SKM-1 (cell line): ENCODE results near the gene GATB.

ENCODE experiments used
- DNase-seq: peaks from one replicate; lab custom pipeline; 2025; ENCODE audit not compliant: unreplicated experiment; lab: John Stamatoyannopoulos, UW

The GATB gene

DNA sequence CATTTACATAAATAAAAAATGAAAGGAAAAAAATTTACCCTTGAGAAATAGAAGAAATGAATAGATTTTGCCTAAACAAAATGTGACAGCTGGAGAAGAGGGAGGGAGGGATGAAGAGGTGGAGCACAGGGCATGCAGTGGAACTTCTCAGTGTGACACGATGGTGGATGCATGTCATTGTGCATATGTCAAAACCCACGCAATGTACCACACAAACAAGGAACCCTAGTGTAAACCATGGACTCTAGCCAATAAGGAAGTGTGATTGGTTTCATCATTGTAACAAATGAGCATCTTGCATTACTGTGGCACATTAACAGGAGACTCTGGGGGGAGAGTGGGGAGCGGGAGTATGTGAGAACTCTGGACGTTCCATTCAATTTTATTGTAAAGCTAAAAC is 58.6 kb downstream of the GATB start:
- DNase-seq = no peak

GRCh38 chr4:151700566-151701316 is 60.1 kb downstream of the GATB start:
- DNase-seq = no peak

DNA sequence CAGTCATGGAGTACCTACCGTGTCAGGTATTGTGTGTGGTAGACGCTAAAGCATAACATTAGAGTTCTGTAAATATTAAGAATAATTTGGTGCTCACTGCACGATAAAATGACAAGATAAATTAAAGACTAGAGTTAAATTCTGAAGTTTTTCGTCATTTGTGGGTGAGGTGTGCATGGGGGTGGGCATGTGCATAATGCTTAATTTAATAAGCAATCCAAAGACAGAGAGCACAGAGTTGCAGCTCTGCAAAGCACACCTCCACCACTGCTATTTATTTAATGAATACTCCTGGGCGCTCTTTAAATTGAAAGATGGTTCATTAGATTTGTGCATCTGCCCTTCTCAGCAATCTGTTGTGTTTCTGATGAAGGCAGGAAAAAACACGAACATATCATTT is 62.6 kb downstream of the GATB start:
- no peak for DNase-seq

DNA sequence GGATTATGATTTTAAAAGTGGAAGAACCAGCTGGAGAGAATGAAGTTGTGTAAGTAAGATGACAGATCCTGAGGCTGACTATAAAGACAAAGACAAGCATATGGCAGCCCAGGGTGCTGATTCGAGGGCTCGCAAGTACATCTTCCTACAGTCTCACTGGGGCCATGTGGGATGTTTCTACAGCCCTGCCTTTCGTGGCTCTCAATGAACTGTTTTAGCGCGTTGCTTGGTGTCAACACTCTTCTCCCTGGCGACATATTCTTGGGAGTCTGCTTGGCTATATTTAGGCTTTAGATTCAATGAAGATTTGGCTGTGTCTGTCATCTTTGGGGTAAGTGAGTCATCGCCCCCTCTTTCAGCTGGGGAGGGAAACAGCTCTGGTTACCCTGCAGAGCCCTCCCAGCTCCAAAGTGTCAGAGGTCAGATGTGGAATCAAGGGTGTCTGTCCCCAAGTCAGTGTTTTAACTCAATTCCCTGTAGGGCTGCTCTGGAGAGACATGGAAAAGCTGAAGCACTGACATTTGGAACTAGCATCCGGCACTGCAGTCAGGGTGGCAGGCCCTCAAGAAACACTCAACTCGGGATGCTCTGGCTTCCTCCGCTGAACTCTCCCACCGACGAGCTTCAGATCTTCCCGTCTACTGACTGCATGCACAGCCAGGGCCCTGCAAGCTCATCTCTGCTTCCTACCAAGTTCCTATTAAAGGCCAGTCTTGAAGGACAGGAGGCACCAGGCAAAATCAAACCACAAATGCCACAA is 65.7 kb downstream of the GATB start:
- DNase-seq = no peak

- DNase-seq = no peak
These were observed 67.8 kb downstream of the GATB start for GRCh38 chr4:151692821-151693673.

DNA sequence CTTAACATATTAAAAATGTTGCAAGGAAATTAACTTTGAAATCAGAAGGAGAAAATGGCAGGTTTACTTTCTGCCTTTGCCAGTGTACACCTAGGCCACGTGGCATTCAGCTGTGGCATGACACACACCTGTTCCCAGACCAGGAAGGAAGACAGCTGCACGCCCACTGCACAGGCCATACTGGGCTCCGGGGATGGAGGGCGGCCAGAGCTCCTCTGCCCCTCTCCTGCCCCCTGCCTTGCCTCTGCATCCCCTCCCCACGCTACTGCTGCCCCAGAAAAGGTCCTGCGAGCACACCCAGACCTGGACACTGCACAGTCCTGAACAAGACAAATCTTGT is 68.4 kb downstream of the GATB start:
- no peak for DNase-seq

DNA sequence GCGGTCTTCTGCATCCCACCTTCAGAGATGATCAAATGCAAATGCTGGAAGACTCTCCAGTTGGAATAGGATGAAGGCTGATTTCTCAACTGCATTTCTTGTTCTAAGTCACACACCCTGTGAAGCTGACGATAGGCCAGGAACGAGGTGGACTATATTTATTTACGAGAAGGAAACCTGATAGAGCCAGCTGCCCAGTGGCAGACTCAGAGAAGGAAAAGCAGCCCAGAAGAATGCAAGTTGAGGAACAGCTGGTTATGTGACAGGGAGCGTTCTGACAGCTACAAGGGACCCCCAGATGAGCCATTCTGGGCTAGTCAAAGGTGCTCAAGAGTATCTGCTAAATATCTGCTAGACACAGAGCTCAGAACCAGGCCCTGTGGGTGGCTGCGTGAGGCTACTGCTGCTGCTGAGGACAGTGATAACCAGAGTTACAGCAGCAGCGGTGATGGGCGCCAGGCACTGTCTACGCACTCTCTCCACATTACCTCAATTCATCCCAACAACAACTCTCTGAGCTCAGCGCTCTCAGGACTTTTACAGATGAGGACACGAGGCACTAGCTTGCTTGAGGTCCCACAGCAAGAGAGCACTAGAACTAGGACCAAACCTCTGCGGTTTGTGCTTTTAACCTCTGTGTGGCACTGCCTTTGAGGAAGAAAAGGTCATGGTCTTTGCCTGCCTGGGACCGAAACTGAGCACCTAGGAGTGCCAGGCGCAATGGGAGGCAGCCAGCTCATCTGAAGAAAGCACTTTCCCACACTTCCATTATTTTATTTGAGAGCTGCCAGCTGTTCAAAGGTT is 69.0 kb downstream of the GATB start:
- no peak for DNase-seq

- no peak for DNase-seq
These were observed 69.9 kb downstream of the GATB start for GRCh38 chr4:151690876-151691275.

DNA sequence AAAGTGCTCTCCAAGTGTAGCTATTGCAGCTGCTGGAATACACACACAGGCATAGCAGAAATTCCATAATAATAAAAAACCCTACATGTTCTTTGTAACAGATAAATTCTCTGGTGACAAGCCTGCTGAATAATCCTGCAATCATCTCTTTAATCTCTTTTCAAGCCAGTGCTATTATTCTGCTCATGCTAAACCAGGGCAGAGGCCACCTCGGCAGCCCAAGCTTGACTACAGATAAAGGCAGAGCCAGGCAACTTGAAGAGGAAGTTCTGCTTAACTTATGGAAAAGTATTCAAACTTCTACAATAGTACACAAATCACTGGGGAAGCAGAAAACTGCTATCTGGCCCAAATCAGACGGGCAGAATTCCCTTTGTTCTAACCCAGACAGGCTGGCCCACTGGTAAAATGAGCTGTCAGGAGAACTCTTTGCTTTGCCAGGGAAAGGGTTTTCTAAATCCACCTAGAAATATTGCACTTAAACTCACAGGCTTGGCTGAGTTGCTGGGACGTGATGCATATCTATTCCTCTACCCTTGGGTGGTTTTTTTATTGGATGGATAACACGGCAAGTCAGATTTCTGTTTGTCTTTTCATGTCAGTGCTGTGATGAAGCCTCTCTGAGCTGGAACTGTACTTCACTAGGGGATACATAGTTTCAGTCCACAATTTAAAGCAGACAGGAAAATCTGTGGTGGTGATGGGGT is 70.5 kb downstream of the GATB start:
- DNase-seq = no peak

GRCh38 chr4:151689211-151689991 is 71.4 kb downstream of the GATB start:
- no peak for DNase-seq

- no peak for DNase-seq
These were observed 72.1 kb downstream of the GATB start for GRCh38 chr4:151688785-151689043.

GRCh38 chr4:151688003-151688784 is 72.6 kb downstream of the GATB start:
- no peak for DNase-seq

- no peak for DNase-seq
These were observed 73.7 kb downstream of the GATB start for GRCh38 chr4:151687021-151687640.

GRCh38 chr4:151685303-151685702 is 75.5 kb downstream of the GATB start:
- DNase-seq = no peak

GRCh38 chr4:151681085-151681484 is 79.7 kb downstream of the GATB start:
- no peak for DNase-seq

- no peak for DNase-seq
These were observed 81.6 kb downstream of the GATB start for GRCh38 chr4:151679231-151679630.

DNA sequence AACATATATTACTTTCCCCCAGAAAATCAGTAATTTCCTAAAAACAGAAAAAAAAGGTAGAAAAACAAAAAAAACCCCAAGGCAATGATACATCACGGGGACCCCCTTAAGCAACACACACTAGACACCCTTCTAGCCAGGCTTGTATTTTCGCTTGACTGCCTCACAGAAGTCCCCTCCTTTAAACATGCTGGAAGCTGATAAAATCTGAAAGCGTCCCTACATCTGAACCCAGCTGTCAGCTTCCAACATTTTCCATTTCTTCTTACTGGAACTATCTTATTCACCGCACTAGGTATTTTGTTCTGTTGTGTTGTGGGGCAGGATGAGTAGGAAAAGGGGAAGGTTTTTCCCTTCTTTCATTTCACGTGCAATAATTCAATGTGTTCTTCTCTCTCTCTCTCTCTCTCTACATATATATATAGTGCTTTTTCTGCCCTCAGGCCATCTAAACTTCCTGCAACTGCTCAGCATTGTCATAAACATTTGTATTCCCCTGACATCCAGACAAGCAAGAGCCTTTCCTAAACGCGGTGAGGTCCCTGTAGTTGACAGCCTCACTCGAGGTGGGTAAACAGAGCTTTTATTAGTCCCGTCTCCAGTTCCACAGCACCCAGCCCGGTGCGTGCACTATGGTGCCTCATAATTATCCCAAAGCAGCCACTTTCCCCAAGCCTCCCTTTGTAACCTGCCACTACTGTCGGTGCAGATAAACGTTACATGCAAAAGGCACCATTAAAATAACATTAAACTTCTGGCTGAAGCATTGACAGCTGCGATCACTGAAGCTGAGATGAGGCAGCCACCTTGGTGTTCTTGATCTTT is 82.5 kb downstream of the GATB start:
- DNase-seq = no peak

GRCh38 chr4:151677193-151677592 is 83.6 kb downstream of the GATB start:
- DNase-seq = no peak
